Activated T-cell treated with anti-CD3 and anti-CD28 coated beads, Interleukin-2, amount 50 U/mL, for 24 hours (primary cell): ENCODE measurements around the gene TWSG1.
"Not testable (repeated sequence)": the region's sequence is repeated elsewhere in the genome, so short reads cannot be mapped to it uniquely, and the experiment has no call there.

Experiments used
- DNase-seq: peaks from one replicate; pipeline ENCODE4 v3.0.0-alpha.2; 2020
- H3K27ac Mint-ChIP-seq: 2 replicates; pipeline ENCODE4 v1.8.0; 2020; ENCODE audit warnings: mild to moderate bottlenecking, mixed read lengths
- H3K27me3 Mint-ChIP-seq: 2 replicates; pipeline ENCODE4 v1.8.0; 2020; ENCODE audit warnings: mixed read lengths
- H3K36me3 Mint-ChIP-seq: 2 replicates; pipeline ENCODE4 v1.8.0; 2020; ENCODE audit warnings: low read depth, mixed read lengths
- H3K4me1 Mint-ChIP-seq: 2 replicates; pipeline ENCODE4 v1.8.0; 2020; ENCODE audit warnings: low read depth, mixed read lengths
- H3K4me3 Mint-ChIP-seq: 2 replicates; pipeline ENCODE4 v1.8.0; 2020; ENCODE audit warnings: mild to moderate bottlenecking, moderate library complexity, mixed read lengths
- H3K9me3 Mint-ChIP-seq: 2 replicates; pipeline ENCODE4 v1.8.0; 2020; ENCODE audit warnings: mixed read lengths

Gene TWSG1

DNA sequence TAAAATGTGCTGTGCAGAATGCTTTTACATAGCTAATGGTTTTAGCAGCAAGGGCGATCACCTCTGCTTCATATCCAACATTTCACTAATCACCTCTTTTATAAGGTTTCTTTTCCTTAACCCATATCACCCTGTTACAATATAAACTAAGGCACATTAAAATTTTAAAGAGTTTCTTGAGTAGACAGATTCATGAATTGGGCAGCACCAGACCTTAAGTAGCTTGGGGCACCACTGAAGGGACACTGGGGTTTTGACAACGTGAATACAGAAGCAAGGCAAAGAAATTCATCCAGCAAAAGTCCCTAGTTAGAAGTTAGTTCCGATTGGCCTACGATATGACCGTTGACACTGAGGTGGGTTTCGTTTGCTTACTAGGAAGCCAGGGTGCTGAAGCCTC is 96.7 kb downstream of the TWSG1 start:
- H3K27me3 Mint-ChIP-seq = peaks cover 7% of the 10 kb centered on the region
- no peaks in the 10 kb centered on the region for H3K9me3 Mint-ChIP-seq
- DNase-seq = no peak
- peaks cover 6% of the 10 kb centered on the region for H3K4me1 Mint-ChIP-seq
- H3K36me3 Mint-ChIP-seq = no peaks in the 10 kb centered on the region
- no peak overlapping the region for H3K27ac Mint-ChIP-seq
- no peak overlapping the region for H3K4me3 Mint-ChIP-seq

DNA sequence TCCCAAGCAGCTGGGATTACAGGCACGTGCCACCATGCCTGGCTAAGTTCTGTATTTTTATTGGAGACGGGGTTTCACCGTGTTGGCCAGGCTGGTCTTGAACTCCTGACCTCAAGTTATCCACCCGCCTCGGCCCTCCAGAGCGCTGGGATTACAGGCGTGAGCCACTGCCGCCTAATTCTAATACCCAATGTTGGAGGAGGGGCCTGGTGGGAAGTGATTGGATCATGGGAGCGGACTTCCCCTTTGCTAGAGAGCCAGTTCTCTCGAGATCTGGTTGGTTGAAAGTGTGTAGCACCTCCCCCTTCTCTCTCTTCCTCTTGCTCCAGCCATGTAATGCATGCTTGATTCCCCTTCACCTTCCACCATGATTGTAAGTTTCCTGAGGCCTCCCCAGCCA is 98.5 kb downstream of the TWSG1 start:
- not testable (repeated sequence) for H3K27ac Mint-ChIP-seq, DNase-seq, H3K4me1 Mint-ChIP-seq, H3K4me3 Mint-ChIP-seq, H3K9me3 Mint-ChIP-seq, H3K27me3 Mint-ChIP-seq, H3K36me3 Mint-ChIP-seq

DNA sequence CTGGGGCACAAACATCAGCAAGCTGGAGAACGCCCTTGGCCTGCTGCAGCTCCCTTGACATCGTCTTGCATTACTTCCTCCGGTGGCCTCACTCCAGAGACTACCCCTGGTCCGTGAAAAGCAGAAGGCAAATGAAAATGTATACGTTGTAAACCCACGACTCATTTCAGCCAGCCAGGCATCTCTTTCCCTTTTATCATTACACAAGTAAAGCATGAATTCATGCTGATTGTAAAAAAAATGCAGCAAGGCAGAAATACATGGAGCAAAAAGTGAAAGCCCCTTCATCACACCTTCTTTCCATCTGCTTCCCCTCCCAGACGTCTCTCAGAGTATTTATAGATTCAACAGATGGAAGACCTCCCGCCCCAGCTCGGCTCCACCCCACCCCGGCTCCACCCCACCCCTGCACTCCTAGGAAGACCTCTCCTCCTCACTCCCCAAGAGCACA is 99.1 kb downstream of the TWSG1 start:
- Mint-ChIP-seq H3K4me1 (peaks cover 6% of the 10 kb centered on the region), H3K27ac (no peak overlapping the region), H3K9me3 (no peaks in the 10 kb centered on the region), H3K27me3 (peaks cover 7% of the 10 kb centered on the region), H3K36me3 (no peaks in the 10 kb centered on the region), H3K4me3 (no peak overlapping the region)
- no peak for DNase-seq

GRCh38 chr18:9434122-9434701 is 99.6 kb downstream of the TWSG1 start:
- H3K4me3 Mint-ChIP-seq = no peak overlapping the region
- peaks cover 7% of the 10 kb centered on the region for H3K27me3 Mint-ChIP-seq
- no peaks in the 10 kb centered on the region for H3K9me3 Mint-ChIP-seq
- no peak for DNase-seq
- no peaks in the 10 kb centered on the region for H3K36me3 Mint-ChIP-seq
- peaks cover 6% of the 10 kb centered on the region for H3K4me1 Mint-ChIP-seq
- H3K27ac Mint-ChIP-seq = no peak overlapping the region

DNA sequence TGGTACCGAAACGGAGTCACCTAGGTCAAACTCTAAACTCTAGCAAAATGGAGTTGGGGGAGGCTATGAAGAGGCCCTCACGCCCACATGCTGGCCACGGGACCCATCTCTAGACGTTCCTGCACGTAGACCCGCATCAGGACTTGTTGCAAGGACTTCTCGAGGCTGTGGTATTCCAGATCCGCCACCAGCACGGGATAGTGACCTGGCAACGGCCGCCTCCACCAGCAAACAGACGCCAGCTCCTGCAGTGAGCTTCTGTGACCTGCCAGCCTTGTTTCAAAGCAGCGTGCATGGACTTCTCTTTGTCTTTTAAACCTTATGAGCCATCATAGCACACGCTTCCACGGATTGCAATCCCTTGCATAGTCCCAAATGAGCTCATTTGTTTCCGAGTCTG is 100.5 kb downstream of the TWSG1 start:
- DNase-seq = no peak
- Mint-ChIP-seq H3K9me3 (no peaks in the 10 kb centered on the region), H3K27me3 (peaks cover 7% of the 10 kb centered on the region), H3K27ac (no peak overlapping the region), H3K36me3 (no peaks in the 10 kb centered on the region), H3K4me3 (no peak overlapping the region), H3K4me1 (peaks cover 6% of the 10 kb centered on the region)

GRCh38 chr18:9436206-9436929 is 101.8 kb downstream of the TWSG1 start:
- H3K9me3 Mint-ChIP-seq = no peaks in the 10 kb centered on the region
- no peaks in the 10 kb centered on the region for H3K36me3 Mint-ChIP-seq
- H3K4me3 Mint-ChIP-seq = no peak overlapping the region
- no peak overlapping the region for H3K27ac Mint-ChIP-seq
- DNase-seq = no peak
- peaks cover 7% of the 10 kb centered on the region for H3K27me3 Mint-ChIP-seq
- H3K4me1 Mint-ChIP-seq = peaks cover 6% of the 10 kb centered on the region

DNA sequence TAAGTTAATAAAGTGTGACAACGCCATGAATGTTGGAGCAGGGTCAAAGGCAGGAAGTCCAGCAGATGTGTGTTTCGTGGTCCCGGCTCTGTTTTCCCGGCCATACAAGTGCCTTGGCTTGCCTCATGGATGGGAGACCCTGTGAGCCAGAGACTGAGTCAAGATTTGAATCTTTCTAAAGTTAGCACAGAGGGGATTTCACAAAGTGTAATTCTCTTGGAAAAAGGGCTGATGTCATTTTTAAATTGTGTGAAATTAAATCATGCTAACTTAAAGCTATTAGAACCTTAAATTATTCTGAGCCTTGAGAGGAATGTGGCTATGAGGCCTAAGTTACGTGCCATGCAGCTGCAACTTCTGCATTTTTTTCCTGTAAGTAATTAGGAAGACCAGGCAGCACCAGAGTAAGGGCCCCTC is 102.5 kb downstream of the TWSG1 start:
- H3K9me3 Mint-ChIP-seq = no peaks in the 10 kb centered on the region
- peaks cover 6% of the 10 kb centered on the region for H3K4me1 Mint-ChIP-seq
- no peak overlapping the region for H3K27ac Mint-ChIP-seq
- no peak overlapping the region for H3K4me3 Mint-ChIP-seq
- H3K27me3 Mint-ChIP-seq = peaks cover 7% of the 10 kb centered on the region
- no peaks in the 10 kb centered on the region for H3K36me3 Mint-ChIP-seq
- no peak for DNase-seq

DNA sequence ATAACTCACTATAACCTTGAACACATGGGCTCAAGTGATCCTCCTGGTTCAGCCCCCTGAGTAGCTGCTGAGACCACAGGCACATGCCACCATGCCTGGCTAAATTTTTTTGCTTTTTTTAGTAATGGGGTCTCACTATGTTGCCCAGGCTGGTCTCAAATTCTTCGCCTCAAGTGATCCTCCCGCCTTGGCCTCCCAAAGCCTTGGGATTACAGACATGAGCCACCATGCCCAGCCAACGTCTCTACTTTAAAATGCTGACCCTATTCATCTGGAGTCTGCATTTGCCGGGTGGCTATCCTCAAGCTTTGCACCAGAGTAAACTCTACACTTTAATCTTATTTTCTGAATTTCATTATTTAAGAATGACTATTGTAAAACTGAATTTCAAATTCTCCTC is 103.1 kb downstream of the TWSG1 start:
- Mint-ChIP-seq H3K27ac (no peak overlapping the region), H3K36me3 (no peaks in the 10 kb centered on the region), H3K4me3 (no peak overlapping the region), H3K9me3 (no peaks in the 10 kb centered on the region), H3K27me3 (peaks cover 7% of the 10 kb centered on the region), H3K4me1 (peaks cover 6% of the 10 kb centered on the region)
- DNase-seq = no peak

- Mint-ChIP-seq H3K36me3 (no peaks in the 10 kb centered on the region), H3K27ac (no peak overlapping the region), H3K9me3 (no peaks in the 10 kb centered on the region), H3K27me3 (no peaks in the 10 kb centered on the region), H3K4me1 (no peaks in the 10 kb centered on the region), H3K4me3 (no peak overlapping the region)
- DNase-seq = no peak
Observed at GRCh38 chr18:9441061-9441460, 106.5 kb downstream of the TWSG1 start.

DNA sequence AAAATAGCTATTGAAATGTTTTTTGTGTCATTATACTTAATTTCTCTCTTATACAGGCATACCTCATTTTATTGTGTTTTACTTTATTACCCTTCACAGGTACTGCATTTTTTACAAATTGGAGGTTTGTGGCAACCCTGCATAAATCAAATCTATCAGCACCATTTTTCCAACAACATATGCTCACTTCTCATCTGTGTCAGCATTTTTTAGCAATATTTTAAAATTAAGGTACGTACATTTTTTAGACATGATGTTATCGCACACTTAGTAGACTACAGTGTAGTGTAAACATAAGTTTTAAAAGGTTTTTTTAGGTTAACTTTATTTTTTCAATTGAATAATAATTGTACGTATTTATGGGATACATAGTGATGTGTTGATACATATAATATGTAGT is 110.0 kb downstream of the TWSG1 start:
- Mint-ChIP-seq H3K4me1 (no peaks in the 10 kb centered on the region), H3K9me3 (peaks cover 12% of the 10 kb centered on the region), H3K36me3 (no peaks in the 10 kb centered on the region), H3K4me3 (no peak overlapping the region), H3K27me3 (peaks cover 2% of the 10 kb centered on the region), H3K27ac (no peak overlapping the region)
- DNase-seq = no peak

GRCh38 chr18:9446839-9447238 is 112.3 kb downstream of the TWSG1 start:
- DNase-seq = no peak

DNA sequence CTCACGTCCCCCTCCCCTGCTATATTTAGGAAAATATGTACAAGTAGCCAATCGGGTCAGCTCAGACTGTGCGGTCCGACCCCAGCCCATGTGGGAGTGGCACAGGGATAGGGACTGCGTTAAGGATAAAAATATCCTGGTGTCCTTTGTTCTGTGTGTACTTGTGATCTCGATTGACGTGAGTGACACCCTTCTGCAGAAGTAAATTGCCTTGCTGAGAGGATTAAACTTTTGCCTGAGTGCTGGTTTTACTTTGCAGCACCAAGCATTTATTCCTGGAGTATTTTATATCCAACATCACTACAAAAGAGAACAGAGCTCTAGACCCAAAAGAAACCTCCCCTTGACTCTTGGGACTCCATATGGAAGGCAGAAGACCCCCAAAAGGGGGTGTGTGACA is 112.8 kb downstream of the TWSG1 start:
- no peaks in the 10 kb centered on the region for H3K36me3 Mint-ChIP-seq
- no peaks in the 10 kb centered on the region for H3K4me1 Mint-ChIP-seq
- H3K27me3 Mint-ChIP-seq = peaks cover 10% of the 10 kb centered on the region
- H3K27ac Mint-ChIP-seq = no peak overlapping the region
- no peak overlapping the region for H3K4me3 Mint-ChIP-seq
- peaks cover 12% of the 10 kb centered on the region for H3K9me3 Mint-ChIP-seq
- no peak for DNase-seq

More at GRCh38 chr18:9446839-9447238, 112.3 kb downstream of the TWSG1 start:
- H3K27me3 Mint-ChIP-seq = peaks cover 10% of the 10 kb centered on the region
- H3K9me3 Mint-ChIP-seq = peaks cover 12% of the 10 kb centered on the region
- H3K27ac Mint-ChIP-seq = no peak overlapping the region
- H3K4me1 Mint-ChIP-seq = no peaks in the 10 kb centered on the region
- H3K4me3 Mint-ChIP-seq = no peak overlapping the region
- H3K36me3 Mint-ChIP-seq = no peaks in the 10 kb centered on the region

GRCh38 chr18:9449600-9450414 is 115.2 kb downstream of the TWSG1 start:
- Mint-ChIP-seq H3K27ac (no peak overlapping the region), H3K36me3 (no peaks in the 10 kb centered on the region), H3K4me1 (peaks cover 3% of the 10 kb centered on the region), H3K27me3 (peaks cover 10% of the 10 kb centered on the region), H3K9me3 (peaks cover 12% of the 10 kb centered on the region), H3K4me3 (no peak overlapping the region)
- no peak for DNase-seq

DNA sequence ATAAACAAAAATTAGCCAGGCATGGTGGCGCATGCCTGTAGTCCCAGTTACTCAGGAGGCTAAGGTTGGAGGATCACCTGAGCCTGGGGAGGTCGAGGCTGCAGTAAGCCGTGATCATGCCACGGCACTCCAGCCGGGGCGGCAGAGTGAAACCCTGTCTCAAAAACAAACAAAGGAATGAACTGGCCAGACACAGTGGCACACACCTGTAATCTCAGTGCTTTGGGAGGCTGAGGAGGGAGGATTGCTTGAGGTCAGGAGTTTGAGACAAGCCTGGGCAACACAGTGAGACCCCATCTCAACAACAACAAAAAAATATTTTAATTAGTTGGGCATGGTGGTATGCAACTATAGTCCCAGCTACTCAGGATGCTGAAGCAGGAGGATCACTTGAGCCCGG is 116.3 kb downstream of the TWSG1 start:
- not testable (repeated sequence) for H3K27me3 Mint-ChIP-seq, H3K4me1 Mint-ChIP-seq, H3K27ac Mint-ChIP-seq, H3K4me3 Mint-ChIP-seq, DNase-seq, H3K36me3 Mint-ChIP-seq
- peaks cover 17% of the 10 kb centered on the region for H3K9me3 Mint-ChIP-seq
